Hematopoietic multipotent progenitor cell treated with erythropoietin and hydrocortisone succinate and interleukin-3 and kit ligand, for 8 days (in vitro differentiated cells): ENCODE results near the gene PRDM8.
A peak's percentile ranks its signal among the peaks of the same experiment; 100 is the strongest.

Experiments
- DNase-seq: peaks from one replicate; pipeline ENCODE4 v3.0.0-alpha.2; 2015

Gene PRDM8

DNA sequence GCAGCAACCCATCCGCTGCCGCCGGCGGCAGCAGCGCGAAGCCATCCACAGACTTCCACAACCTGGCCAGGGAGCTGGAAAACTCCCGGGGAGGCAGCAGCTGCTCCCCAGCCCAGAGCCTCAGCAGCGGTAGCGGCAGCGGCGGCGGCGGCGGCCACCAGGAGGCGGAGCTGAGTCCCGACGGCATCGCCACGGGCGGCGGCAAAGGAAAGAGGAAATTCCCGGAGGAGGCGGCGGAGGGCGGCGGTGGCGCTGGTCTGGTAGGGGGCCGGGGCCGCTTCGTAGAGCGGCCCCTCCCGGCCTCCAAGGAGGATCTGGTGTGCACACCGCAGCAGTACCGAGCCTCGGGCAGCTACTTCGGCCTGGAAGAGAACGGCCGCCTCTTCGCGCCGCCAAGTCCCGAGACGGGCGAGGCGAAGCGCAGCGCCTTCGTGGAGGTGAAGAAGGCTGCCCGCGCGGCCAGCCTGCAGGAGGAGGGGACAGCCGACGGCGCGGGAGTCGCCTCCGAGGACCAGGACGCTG, 4.9 kb downstream of the PRDM8 start:
- DNase-seq, result peak; percentile 38

DNA sequence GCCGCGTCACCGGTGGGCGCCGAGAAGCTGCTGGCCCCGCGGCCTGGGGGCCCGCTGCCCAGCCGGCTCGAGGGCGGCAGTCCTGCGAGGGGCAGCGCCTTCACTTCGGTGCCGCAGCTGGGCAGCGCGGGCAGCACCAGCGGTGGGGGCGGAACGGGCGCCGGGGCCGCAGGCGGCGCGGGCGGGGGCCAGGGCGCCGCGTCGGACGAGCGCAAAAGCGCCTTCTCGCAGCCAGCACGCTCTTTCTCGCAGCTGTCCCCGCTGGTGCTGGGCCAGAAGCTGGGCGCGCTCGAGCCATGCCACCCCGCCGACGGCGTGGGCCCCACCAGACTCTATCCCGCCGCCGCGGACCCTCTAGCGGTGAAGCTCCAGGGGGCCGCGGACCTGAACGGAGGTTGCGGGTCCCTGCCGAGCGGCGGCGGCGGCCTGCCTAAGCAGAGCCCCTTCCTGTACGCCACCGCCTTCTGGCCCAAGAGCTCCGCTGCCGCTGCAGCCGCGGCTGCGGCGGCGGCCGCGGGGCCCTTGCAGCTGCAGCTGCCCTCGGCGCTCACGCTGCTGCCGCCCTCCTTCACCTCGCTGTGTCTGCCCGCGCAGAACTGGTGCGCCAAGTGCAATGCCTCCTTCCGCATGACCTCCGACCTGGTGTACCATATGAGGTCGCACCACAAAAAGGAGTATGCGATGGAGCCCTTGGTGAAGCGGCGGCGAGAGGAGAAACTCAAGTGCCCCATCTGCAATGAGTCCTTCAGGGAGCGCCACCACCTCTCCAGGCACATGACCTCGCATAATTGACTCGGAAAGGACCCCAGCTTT, 5.6 kb downstream of the PRDM8 start:
- DNase-seq, result peak; percentile 49

DNA sequence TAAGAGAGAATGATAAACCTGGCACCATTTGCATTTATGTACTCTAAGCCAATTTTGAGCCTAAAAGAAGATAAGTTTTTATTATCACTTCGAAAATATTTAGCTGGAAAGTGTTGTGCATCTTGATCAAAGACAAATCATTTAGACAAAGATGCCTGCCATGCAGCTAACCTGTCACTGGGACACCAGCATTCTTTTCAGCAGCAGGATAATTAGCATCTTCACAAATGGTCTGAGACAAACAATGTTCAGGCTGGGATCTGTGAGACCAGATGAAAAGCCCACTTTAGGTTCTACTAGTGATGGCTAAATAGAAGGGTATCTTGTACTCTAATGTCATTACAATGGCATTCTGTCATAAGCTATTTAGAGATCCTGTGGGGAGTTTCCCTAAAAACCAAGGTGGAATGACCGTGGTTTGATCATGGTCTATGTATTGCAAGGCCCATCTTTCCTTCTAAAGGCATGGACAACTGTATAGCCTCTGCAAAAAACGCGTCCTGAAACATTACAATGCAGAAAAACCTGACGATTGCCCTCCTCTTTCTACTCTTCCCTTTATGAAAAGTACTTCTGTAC, 7.2 kb downstream of the PRDM8 start:
- DNase-seq, result no peak

DNA sequence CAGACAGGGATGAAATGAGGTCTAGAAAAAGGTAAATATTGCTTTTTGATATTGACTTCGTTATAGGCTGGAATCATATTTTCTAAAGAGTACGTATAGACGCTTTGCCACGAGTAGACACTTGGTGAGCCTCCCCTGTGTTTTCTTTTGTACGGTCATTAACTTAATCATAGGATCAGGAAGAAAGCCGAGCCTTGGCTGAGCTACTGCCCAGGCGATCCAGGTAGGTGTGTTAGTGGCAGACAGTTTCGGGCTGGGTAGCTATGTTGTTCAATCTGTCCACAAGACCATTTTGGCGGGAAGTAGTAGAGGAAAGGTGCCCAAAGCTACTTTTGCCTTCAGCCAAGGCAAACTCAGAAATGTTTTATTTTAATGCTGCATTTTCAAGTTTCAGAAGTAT, 8.8 kb downstream of the PRDM8 start:
- no peak for DNase-seq

DNA sequence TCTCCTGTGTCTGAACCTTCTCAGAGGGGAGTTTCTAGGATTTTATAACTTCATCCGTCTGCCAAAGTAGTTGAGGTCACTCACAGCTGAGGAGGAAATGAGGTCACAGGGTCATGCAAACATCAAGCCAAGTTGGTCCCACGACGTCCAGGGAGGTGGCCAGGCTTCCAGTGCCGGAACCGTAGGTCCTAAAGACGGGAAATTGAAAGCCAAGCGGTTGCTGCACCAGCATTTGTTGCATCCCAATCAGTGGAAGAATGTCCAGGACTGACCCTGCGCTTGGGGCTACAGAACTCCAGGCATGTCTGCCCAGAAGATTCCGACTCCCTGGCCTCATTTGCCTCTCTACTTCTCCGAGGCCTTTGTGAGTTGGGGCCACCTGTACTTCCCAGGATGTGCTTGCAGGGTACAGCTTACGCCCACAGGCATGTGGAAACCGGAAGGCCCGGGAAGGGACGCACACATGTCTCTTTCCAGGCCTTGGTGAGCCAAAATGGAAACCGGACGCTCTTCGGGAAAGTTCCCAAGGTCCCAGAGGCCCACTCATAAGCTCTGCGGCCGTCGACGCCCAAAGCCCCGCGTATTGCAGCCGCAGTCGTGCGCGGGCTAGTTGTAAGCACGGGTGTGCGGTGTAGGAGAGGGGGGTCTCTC, 9.3 kb downstream of the PRDM8 start:
- no peak for DNase-seq

DNA sequence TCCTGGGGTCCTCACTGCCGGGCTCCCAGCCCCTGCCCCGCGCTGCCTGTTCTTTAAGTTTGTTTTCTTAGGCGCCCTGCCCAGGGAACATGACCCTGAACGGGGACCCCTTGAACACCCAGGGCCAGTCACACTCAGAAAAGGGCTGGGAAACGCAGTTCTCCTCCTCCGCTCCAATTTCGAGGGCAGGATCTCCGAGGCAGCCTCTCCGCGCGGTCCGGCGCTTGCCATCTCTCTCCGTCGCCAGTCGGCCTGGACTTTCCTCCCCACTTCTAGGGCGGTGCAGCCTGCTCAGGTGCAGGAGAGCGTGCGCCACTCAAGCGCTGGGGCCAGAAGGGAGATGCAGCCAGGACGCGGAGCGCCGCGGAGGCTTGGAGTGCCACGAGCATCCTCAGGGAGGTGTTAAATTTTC, 9.9 kb downstream of the PRDM8 start:
- DNase-seq, result no peak

DNA sequence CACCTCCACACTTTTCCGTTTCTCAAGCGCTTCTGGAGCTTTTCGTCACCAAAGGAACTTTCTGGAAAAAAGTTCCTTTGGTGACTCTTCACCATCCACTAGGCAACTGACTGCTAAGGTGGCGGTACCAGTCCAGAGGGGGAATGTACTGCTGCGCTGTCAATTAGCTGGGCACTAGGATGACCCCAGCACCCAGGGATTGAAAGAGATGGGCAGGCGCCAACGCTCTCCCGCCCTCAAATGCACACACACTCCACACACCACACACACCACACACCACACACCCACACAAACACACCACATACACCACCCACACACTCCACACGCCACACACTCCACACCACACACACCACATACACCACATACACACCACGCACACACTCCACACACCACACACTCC, 10.4 kb downstream of the PRDM8 start:
- DNase-seq, result no peak

DNA sequence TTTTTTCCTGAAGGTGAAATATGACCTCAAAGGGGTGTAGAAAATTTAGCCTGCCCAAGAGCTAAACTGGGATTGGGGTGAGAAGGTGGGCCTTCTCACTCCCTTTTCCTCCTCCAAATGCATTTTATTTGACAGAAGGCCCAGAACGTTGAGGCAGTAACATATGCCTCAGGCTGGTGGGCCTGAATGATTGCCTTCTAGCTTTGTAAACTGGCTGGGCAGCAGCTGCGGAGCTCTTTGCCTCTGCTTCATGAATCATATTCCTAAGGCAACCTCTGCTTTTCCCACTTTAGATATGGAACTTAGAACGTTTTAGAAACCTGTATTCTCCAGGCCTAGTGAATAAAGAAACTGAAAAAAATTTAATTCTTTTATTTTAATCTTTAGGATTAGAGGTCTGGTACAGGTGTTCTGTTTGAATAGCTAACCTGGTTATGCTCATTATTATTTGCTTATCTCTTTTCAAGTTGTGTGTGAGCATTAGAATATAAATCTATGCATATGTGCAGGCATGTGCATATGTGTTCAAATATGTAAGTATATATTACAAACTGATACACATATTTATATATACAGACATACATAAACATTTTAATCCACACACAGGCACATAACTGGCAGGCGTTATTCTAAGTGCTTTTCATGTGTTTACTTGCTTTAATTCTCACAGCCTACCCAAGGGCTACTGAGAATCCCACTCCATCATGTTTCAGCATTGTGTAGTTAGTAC, 11.5 kb downstream of the PRDM8 start:
- DNase-seq, result no peak

DNA sequence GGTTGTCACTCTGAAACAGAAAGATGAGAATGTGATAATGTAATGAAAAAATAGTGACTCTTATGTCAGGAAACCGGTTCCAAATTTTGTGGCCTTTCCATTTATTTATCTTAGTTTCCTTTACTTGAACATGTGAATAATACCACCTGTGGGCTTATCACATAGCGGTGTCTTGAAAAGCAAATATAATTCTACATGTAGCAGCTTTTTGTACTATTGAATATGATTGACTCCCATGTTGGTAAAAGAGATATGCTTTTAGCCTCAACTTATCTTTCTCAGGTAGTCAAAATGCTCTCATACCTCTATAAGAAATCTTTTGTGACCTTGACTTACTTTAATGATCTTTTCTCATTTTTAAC, 12.0 kb downstream of the PRDM8 start:
- DNase-seq, result no peak

DNA sequence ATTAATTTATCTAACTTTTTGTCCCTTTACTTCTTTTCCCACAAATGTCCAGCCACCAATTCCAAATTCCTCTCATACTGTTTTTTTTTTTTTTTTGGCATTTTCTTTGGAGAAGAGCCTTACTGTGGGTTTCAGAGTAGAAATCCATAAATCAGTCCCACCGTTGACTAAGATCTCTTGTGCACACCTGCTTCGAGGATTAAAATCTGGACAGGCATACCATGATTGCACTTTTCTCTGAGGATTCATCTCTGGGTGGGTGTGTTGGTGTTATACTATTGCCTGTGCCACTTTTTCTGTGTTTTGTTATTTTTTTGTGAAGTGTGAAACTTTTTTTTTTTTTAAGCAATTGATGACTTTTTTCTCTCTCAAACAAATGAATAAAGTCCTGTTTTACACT, 13.2 kb downstream of the PRDM8 start:
- DNase-seq, result no peak

DNA sequence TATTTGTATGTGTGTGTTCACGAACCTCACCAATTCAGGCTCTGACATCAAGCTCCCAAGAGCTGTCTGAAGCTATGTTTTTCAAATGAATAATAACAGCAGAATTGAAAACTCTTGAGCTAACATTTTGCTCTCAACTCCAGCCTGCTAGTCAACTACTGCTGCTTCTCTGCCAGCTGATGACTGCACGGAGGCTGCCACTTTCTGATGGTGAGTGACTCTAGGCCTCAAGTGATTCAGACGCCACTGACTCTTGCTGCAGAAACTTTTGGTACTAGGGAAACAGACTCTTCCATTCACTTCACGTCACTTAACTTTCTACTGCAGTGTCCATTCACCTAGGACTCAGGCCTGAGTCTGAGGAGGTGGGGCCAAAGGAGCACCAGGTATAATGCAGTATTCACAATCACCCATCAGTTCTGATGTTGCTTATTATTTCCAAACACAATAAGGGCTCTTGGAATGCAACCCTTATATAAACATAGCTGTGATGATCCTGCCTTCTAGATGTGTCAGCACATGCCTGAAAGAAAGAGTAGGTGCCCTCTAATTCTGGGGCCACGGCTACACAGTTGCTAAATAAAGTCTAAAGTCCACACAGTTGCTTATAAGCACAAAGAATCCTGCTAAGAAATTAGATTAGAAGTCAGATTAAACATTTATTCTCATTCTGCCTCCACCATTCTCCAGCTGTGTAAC, 16.0 kb downstream of the PRDM8 start:
- no peak for DNase-seq

DNA sequence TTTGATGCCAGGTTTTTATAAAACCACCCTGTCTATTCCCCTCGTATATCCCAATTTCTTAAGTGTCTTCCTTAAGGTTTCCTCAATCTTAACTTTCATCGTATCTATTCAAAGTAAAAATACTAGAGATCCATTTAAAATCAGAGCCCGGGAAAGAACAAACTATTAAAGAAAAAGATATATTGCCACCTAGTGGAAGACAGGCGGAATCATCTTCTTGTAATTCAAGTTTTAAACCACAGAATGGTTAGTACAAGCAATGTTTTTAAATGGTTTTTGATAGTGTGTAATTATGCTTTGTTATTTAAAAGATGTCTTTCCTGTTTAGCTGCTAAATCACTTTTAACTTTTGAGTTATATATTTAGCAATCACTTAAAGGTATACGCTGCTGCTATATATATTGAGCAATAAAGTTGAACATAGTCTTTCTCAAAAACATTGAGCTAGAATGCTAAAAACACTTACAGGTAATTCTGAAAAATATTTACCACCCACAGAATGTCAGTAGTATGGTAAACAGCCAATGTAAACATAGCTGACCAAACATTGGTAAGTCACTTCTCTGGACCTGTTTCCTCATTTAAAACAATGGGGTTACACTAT, 18.2 kb downstream of the PRDM8 start:
- peak; percentile 36 for DNase-seq

DNA sequence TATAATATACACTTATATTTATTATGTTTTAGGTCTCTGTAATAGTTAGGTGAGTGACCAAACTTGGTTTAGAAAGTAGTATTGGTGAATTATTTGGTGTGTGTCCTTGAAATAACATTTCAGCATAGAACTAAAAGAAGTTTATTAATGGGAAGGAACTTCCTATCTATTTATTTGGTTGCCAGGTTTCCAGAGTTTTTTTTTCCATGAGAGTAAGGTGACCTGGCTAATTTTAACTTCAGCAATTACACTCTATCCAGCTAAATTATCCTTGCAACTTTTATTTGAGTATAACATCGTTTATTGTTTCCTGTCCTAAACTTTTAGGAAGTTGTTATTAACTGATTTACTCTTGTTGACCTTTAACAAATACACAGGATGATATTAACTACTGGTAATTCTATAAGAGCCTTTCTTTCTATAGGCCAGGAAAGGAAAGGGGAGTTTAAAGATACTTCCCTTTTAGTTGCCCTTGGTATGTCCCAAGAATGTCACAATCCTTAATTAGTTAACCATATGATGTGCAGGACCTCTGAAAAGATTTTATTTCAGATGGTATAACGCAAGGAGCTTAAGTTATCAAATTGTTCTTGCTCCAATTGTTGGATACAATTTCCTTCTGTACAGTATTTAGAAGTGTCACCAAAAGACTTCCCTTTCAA, 18.9 kb downstream of the PRDM8 start:
- peak; percentile 3 for DNase-seq

DNA sequence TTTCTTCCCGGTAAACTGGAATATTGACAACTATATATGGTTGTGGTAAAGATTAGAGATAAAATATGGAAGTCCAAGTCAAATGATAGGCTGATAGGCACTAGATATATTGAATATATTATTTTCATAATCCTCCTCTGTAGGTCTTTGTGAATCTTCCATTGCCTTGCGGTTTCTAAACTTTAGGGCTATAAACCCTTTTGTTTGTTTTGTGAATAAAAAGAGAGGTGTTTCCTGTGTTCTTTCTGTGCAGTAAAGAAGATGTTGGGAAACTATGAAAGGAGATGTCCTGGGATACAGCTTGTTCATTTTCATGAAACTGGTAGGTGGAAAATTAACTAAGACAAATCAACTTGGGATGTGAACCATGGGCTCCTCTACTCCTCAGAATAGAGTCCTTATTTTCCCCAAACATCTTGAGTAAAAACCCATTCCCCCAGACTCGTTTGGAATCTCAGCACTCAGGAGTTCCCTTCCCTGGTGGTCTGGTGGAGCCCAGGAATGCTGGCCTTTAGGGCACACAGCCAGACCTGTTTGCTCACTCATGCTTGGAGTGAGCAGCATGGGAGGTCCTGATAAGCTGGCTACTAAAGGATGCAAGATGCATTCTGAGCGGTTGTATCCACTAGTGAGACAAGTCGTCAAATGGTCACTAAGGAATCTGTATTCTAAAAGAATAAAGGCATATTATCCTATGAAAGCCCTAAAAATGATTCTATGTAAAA, 22.2 kb downstream of the PRDM8 start:
- no peak for DNase-seq

DNA sequence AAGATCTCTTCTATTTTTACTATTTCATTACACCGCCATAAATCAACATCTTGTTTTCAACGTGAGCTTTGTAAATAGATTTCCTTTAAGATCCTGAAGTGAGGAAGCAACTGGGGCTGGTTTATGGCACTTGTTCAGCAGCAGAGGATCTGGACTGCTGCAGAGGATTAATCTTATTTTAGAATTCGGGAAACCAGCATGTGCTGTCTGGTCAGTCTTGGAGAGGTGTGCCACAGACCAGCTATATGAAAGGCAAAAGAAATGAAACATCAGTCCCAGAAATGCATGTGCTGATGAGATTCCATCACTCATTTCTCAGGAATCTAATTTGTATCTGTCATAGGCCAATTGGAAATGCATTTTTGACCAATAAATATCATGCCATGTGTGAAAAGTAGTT, 23.4 kb downstream of the PRDM8 start:
- no peak for DNase-seq

DNA sequence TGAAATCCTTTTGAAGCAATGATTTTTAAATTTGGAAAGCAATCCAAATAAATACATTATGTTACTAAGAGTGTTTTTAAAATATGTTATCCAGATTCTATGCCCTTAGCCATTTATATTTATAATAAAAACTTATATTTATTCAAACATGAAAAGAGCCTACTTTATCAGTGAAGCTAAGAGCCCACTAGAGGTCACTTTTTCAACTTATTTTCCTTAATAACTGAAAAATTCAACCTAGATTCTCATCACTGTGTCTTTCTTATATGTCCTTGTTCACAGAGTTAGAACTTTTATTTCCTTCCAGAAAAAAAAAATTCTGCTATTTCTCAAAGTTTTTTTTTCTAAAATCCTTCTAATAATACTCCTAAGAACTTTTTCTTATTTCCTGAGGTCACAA, 23.9 kb downstream of the PRDM8 start:
- DNase-seq, result peak; percentile 37

DNA sequence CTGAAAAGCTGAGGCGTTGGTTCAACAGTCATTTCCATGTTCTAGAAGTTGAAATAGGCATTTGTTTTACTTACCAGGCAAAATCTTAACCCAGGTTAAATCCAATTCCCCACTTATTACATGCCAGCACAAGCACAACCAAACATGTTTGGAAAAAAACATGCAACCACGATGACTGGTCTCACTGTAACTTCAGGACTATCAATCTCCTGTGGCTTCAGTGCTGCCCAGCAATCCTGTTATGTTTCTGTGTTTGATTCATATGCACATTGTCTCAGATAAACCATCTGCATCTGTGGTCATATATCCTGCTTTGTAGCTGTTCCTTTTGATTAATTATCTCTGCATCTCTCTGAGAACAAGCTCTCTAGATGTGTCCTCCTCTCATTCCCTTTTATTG, 28.3 kb downstream of the PRDM8 start:
- no peak for DNase-seq

DNA sequence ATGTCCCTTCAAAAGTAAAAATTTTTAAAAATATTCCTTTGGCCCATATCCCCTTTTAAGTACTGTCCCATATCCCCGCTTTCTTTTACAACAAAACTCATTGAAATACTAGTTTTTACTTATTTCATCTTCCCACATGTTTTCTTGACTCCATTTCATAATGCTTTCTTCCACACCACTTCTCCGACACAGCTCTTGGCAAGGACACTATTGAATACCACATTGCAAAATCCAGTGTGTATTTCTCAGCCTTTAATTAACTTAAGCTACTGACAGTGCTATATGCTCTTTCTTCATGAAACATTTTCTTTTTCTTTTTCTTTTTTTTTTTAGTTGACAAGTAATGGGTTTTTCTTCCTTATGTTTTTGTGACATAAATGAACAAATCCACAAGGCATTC, 28.8 kb downstream of the PRDM8 start:
- DNase-seq, result no peak

DNA sequence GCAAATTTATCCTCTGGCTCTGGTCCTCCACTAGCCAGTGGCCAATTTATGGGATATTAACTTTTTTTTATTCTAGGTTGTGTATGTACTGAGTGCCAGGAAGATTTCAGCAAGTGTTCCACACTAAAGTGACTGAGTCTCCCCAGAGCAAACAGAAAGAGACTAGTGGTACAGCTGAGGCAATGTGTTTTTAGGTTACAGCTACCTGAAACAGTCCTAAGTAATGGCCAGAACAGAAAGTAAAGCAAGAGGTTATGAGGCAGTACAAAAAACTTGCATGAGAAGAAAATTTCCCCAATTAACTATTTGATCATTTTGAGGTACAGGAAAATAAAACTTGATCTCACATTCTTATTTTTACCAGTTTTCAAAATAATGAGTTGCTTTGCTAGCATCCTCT, 31.2 kb downstream of the PRDM8 start:
- no peak for DNase-seq

DNA sequence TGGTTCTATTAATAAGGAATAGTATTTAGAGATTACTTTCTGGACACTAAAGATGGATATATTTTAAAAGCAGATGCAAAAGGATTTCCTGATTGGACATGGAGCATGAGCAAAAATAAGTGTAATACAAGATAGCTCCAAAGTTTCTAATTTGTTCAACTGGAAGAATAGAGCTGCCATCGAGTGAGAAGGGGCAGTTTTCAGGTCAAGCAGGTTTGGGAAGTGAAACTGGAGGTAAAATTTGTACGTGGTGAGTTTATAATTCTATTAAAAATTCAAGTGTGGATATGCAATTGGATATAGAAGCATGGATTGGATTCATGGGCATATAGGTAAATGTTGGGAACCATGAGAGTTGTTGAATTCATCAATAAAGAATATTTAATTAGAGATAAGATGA, 31.8 kb downstream of the PRDM8 start:
- DNase-seq, result no peak

DNA sequence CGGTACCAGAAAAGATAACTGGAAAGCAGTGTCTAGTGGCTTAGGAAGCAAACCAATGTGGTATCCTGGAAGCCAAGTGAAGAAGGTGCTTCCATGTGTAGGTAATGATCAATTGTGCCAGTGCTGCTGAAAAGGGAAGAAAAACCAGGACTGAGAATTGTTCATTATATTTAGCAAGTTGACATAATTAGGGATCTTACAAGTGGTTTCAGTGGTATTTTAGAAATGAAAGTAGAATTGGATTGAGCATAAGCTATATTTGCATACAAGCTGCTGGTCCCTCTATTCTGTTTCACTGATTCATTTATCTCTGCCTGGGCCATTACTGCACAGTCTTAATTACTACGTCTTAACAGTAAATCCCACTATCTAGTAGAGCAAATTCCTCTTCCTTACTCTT, 32.3 kb downstream of the PRDM8 start:
- DNase-seq, result no peak
